Measurements from ENCODE around the gene RGS12. TPM values are rescaled to one million over a fixed set of nuclear protein-coding genes. Genes with fewer than 3 reads are reported as not detected.

RGS12 gene
- total RNA-seq, 1 experiment from 2014 or later: 48.5 TPM

DNA sequence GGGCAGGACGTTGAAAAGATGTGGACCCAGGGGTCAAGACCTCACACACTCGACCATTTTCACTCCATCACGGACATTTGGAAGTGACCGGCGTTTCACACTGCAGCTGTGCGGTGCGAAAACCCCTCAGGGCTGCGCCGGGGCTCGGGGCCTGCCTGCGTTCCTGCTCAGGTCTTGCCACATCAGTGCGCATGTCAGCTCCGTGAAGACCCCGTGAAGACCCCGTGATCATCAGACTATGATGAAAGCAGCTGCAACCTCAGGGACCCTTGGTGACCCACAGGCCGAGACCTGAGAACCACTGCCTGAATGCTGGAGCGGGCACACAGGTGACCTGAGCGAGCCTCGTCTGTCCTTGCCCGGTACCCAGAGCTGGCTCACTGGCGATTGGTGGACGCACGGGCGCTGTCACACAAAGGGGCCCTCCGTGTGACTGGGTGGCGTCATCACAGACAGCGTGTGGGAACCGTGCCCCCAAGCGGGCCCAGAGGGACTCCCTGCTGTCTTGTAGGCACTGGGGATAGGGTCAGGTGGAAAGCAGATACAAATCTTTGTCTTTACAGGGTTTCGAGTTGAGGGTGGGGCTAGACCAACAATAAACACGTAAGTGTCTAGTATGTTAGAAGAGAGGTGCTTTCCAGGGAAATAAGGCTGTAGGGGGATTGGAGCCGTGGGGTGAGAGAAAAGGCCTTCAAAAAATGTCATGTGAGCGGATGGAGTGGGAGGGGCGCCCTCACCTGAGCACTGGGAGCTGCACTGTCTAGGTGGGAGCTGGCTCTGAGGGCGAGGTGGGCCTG lies 31.2 kb upstream of the RGS12 start:
- H3K4me1 ChIP-seq (replicated peaks): peaks cover 9% of the 10 kb centered on the region
- H3K4me3 ChIP-seq: no peak overlapping the region
- H3K27ac ChIP-seq: no peak overlapping the region
- no peaks in the 10 kb centered on the region for H3K27me3 ChIP-seq (replicated peaks)
- DNase-seq (ENCODE audit: low read depth in 1 of 2, low spot score in 2 of 2): peak in 1 of 2 experiments; percentile 19
- H3K9me3 ChIP-seq (replicated peaks): no peaks in the 10 kb centered on the region
- no peaks in the 10 kb centered on the region for H3K36me3 ChIP-seq

DNA sequence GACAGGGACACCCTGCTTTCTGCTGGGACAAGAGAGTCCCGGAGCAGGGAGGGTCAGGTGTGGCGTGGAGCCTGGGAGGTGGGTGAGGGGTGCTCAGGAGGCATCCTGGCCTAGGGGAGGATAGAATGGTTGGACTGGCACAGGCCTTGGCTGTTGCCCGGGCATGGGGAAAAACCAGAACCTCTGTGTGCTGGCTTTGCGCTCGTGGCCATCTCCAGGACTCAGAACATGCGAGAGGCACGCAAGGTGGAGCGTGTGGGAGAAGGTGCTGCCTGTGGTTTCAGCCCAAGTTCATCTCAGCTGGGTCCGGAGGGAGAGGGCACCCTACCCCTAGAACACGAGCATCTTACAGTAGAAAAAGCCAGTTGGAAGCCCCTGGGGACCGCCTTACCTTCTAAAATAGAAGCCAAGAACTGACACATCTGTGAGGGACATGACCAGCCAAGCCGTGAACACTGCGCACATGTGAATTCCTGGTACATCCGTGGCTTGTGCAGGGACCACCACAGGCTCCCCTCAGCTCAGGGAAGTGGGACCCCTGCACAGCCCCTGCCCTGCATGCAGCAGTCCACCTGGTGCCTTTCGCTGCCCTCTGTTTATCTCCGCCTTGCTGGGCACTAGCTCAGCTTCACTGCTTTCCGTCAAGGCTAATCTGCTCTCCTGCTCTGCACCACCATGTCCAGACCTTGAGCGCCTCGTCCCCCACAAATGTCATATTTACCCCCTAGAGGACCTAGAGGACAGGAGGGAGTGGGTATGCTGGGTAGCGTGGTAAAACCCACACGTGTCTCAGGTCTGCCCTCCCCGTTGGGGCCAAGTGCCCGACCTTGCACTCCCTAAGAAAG lies 30.4 kb upstream of the RGS12 start:
- Histone ChIP-seq H3K27me3 (replicated peaks) (no peaks in the 10 kb centered on the region), H3K27ac (no peak overlapping the region), H3K4me3 (no peak overlapping the region), H3K36me3 (no peaks in the 10 kb centered on the region), H3K4me1 (replicated peaks) (peaks cover 9% of the 10 kb centered on the region), H3K9me3 (replicated peaks) (no peaks in the 10 kb centered on the region)
- peak in 1 of 2 experiments; percentile 12 for DNase-seq (ENCODE audit: low read depth in 1 of 2, low spot score in 2 of 2)

DNA sequence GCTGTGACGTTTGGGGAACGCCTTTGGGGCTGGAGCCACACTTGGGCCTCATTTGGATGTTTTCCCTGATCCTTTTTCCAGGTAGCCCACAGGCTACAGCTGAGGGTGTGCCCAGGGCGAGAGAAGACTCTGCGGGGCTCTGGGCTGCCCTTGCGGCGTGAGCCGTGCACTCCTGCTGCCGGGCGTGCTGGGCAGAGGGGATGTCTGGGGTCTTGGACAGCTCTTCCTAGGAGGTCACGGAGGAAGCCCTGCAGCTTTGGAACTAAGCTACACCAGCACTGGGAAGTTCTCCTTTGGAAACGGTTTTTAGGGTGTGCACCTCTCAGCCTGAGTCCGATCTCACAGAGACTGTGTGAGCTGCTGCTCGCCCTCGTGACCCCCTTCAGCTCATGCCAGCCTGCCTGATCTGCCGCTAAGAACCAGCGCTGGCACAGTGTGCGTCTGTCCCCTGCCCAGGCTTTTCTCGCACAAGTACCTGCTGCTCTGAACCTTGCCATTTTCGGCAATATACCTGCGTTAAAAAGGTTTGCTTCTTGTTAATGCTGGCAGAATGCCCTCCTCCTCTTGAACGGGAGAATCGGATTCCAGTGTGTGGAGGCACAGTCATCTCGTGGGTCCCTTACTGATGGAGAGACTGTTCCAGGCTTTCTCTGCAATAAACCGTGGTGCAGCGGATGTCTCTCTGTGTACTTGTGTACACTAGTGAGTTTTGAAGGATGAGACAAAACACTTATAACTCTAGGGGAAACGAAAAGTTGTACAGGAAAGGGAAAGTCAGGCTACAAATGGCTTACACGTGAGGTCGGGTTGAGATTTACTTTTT lies 29.6 kb upstream of the RGS12 start:
- Histone ChIP-seq H3K36me3 (no peaks in the 10 kb centered on the region), H3K27ac (no peak overlapping the region), H3K4me1 (replicated peaks) (peaks cover 3% of the 10 kb centered on the region), H3K9me3 (replicated peaks) (no peaks in the 10 kb centered on the region), H3K27me3 (replicated peaks) (no peaks in the 10 kb centered on the region), H3K4me3 (no peak overlapping the region)
- peak in 1 of 2 experiments; percentile 3 for DNase-seq (ENCODE audit: low read depth in 1 of 2, low spot score in 2 of 2)

DNA sequence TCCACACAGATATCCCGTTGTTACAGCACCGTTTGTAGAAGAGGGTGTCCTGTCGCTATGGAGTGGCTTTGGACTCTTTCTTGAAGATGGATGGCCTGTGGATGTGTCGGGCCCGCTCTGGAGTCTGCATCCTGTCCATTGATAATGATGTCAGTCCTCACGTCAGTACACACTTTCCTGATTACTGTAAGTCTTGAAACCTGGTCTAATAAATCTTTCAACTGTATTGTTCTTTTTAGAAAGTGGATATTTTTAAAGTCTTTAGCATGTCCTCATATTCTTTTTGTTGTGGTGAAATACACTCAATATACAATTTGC lies 29.0 kb upstream of the RGS12 start:
- Histone ChIP-seq H3K4me3 (no peak overlapping the region), H3K36me3 (no peaks in the 10 kb centered on the region), H3K4me1 (replicated peaks) (no peaks in the 10 kb centered on the region), H3K27ac (no peak overlapping the region), H3K27me3 (replicated peaks) (no peaks in the 10 kb centered on the region), H3K9me3 (replicated peaks) (no peaks in the 10 kb centered on the region)
- DNase-seq (ENCODE audit: low read depth in 1 of 2, low spot score in 2 of 2): peak in 1 of 2 experiments; percentile 1

DNA sequence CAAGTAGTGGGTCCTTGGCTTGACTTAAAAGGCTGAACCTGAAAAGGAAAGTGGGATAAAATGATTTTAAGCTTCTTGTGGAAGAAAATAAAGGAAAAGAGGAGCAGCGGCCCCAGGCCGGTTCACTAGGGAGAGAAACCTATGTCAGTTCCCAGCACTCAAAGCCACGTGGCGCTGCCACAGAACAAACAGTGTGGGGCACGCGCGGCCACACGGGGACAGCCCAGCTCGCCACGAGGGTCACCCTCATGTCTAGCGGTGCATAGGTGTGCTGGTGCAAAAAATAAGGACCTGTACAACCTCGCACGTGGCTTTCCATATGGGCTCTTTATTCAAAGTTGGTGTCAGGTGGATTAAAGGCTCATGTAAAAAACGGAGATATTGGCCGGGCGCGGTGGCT lies 26.7 kb upstream of the RGS12 start:
- Histone ChIP-seq H3K27ac (no peak overlapping the region), H3K4me3 (no peak overlapping the region), H3K27me3 (replicated peaks) (no peaks in the 10 kb centered on the region), H3K4me1 (replicated peaks) (no peaks in the 10 kb centered on the region), H3K9me3 (replicated peaks) (no peaks in the 10 kb centered on the region), H3K36me3 (no peaks in the 10 kb centered on the region)
- peak in 1 of 2 experiments; percentile 8 for DNase-seq (ENCODE audit: low read depth in 1 of 2, low spot score in 2 of 2)

DNA sequence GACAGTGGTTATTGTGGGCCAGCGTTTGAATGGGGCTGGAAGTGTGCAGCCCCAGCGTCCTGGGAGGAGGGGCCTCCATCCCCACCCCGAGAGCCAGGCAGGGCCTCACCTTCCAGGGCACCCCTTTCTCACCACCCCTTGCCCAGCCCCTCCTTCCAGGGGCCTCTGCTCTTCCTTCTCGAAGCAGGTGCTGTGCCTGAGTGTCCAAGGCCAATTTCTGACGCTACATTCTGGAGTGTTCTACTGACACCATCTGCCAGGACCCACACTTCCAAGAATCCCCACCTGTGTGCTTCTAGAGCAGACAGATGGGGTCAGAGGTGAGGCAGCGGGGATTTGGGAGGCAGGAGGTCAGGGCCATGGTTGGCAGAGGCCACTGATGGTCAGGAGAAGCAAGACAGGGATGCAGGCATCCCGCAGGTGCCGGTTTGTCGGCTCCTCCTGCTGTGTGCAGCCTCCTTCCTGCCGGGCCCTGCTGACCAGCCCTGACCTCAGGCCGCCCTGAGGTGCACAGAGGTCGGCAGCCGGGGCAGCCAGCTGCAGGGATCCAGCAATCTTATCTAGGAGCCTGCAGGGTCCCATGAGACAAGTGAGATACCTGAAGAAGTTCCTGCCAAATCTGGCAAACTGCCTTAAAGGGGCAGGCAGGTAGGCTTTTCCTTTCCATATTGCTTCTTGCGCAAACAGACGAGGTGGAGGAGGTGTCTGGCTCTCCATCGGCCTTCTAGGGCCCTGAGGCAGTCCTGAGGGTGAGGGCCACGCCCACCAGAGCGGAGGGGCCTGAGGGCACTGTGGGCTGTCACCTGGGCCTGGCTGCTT lies 25.0 kb upstream of the RGS12 start:
- H3K4me3 ChIP-seq: no peak overlapping the region
- no peaks in the 10 kb centered on the region for H3K9me3 ChIP-seq (replicated peaks)
- peak in 1 of 2 experiments; percentile 6 for DNase-seq (ENCODE audit: low read depth in 1 of 2, low spot score in 2 of 2)
- H3K36me3 ChIP-seq: no peaks in the 10 kb centered on the region
- H3K27me3 ChIP-seq (replicated peaks): no peaks in the 10 kb centered on the region
- no peaks in the 10 kb centered on the region for H3K4me1 ChIP-seq (replicated peaks)
- no peak overlapping the region for H3K27ac ChIP-seq

DNA sequence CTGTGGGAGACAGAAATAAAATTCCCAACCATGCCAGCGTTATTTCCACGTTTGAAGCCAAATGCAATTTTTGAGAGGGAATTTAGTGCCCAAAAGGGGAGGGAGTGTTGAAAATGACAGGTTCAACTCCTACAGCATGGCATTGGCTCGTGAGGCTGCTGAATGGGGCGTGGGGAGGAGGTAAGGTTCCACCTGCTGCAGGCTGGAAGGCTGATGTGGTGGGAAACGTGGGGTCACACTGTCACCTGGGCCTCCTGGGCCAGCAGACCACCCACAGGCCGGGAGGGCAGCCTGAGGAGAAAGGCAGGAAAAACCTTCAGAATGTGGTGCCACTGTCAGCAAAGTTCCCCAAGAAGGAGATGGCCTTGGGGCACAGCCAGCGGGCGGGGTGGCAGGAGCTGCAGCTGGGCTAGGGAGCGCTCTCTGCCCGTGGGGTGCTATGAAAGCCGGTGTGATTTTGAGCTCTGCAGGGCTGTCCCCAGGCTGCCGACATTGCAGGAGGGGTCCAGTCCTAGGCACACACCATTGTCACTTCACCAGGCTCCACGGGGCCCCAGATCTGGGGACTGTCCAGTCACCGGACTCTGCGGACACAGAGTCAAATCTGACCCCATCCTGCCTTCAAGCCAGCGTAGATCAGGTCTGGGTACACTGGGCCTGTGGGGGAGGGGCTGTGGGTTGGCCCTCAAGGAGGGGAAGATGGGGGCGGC lies 24.3 kb upstream of the RGS12 start:
- Histone ChIP-seq H3K27ac (no peak overlapping the region), H3K4me3 (no peak overlapping the region), H3K9me3 (replicated peaks) (no peaks in the 10 kb centered on the region), H3K4me1 (replicated peaks) (no peaks in the 10 kb centered on the region), H3K27me3 (replicated peaks) (no peaks in the 10 kb centered on the region), H3K36me3 (no peaks in the 10 kb centered on the region)
- DNase-seq (ENCODE audit: low read depth in 1 of 2, low spot score in 2 of 2): peak in 1 of 2 experiments; percentile 25

DNA sequence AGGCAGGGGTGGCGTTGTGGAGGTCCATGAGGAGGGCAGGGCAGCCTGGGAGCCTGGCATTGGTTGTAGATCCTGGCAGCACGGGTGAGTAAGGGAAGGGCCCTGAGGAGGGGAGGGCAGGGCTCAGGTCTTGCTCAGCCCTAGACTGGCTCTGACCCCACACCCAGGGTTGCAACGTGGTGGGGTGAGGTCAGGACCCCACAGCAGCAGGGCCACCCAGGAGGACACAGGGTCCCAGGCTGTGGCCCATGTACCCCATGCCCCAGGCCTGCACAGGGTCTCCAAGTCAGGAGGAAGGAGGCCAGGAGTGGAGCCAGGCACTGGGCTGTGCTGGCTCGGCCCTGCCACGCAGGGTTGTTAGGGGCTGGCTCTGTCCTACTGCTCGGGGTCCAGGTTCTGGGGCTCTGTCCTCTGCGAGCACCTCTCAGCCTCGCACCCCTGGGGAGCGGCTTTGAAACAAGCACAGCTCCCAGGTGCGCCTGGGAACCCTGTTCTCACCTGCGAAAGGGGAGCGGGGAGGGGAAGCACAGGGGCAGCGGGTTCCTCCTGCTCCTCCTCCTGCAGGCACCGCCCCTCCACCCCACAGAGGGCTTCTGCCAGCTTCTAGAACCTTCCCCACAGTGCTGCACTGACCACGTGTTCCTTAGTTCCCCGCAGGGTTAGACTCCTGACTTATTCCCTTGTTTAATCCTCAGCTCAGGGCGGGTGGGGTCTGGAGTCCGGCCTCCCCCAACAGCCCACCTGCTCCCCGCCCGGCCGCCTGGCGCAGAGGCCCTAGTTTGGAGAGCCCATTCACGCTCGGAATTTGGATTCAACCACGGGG lies 23.5 kb upstream of the RGS12 start:
- no peak overlapping the region for H3K4me3 ChIP-seq

DNA sequence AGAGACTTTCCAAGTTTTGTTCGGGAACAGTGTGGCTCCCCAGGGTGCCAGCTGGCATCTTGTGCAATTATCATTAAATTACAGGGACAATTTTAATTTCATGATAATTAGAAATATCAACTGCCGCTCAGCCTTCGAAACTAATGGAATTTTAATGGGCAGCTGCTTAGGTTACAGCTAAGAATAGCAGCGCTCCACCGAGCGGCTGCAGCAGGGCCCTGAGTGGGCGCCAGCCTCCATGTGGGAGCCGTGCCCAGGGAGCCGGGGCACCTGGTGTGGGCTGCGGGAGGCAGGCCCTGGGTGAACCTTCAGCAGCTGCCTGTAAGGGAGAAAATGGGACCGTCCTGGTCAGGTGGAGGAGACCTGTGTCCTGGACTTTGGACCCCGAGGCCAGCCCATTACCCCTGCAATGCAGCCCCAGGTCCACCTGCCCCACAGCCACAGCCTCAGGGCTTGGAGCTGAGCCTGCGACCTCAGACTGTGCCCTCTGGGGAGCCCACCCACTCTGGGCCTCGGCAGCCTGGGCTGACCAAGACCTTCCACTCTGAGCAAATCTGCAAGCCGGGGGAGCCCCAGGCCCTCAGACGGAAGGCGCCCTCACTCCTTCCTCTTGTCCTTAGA lies 22.7 kb upstream of the RGS12 start:
- Histone ChIP-seq H3K4me3 (no peak overlapping the region), H3K36me3 (no peaks in the 10 kb centered on the region), H3K9me3 (replicated peaks) (no peaks in the 10 kb centered on the region), H3K27me3 (replicated peaks) (no peaks in the 10 kb centered on the region), H3K4me1 (replicated peaks) (no peaks in the 10 kb centered on the region), H3K27ac (no peak overlapping the region)
- peak in 1 of 2 experiments; percentile 19 for DNase-seq (ENCODE audit: low read depth in 1 of 2, low spot score in 2 of 2)

More for the DNA sequence above, 23.5 kb upstream of the RGS12 start:
- DNase-seq (ENCODE audit: low read depth in 1 of 2, low spot score in 2 of 2): peak in 1 of 2 experiments; percentile 18
- Histone ChIP-seq H3K9me3 (replicated peaks) (no peaks in the 10 kb centered on the region), H3K4me1 (replicated peaks) (no peaks in the 10 kb centered on the region), H3K27ac (no peak overlapping the region), H3K27me3 (replicated peaks) (no peaks in the 10 kb centered on the region), H3K36me3 (no peaks in the 10 kb centered on the region)

DNA sequence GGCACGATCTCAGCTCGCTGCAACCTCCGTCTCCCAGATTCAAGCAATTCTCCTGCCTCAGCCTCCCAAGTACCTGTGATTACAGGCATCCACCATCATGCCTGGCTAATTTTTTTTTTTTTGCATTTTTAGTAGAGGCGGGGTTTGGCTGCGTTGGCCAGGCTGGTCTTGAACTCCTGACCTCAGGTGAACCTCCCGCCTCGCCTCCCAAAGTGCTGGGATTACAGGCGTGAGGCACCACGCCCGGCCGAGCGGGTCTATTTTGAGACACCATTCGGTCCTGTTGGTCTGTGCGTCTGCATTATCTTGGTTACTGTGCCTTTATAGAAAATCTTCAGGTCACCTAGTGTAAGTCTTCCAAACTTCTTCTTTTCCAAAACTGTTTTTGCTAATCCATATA lies 21.7 kb upstream of the RGS12 start:
- Histone ChIP-seq H3K27me3 (replicated peaks) (no peaks in the 10 kb centered on the region), H3K4me1 (replicated peaks) (no peaks in the 10 kb centered on the region), H3K27ac (no peak overlapping the region), H3K4me3 (no peak overlapping the region), H3K9me3 (replicated peaks) (no peaks in the 10 kb centered on the region), H3K36me3 (no peaks in the 10 kb centered on the region)
- DNase-seq (ENCODE audit: low read depth in 1 of 2, low spot score in 2 of 2): peak in 1 of 2 experiments; percentile 1

DNA sequence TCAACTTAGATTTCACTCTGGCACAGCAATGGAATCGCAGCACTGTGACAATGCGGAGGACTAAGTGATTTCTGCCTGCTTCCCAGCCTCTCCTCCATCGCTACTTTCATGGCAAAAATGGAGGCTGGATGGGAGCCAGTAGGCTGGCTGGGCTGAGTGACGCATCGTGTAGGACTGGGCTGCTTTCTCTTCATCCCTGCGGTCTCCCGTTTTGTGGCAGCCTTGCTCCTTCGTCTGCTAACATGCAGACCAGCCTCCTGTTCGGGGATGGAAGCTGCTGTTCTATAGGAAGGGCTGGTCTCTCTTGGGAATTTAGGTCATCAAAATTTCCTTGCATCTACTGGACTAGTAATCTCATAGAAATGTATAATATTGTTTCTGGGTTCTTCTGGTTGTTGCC lies 15.8 kb upstream of the RGS12 start:
- H3K4me3 ChIP-seq: no peak overlapping the region
- no peak for DNase-seq (ENCODE audit: low read depth in 1 of 2, low spot score in 2 of 2)
- no peaks in the 10 kb centered on the region for H3K27me3 ChIP-seq (replicated peaks)
- no peaks in the 10 kb centered on the region for H3K36me3 ChIP-seq
- H3K4me1 ChIP-seq (replicated peaks): no peaks in the 10 kb centered on the region
- no peak overlapping the region for H3K27ac ChIP-seq
- H3K9me3 ChIP-seq (replicated peaks): no peaks in the 10 kb centered on the region

DNA sequence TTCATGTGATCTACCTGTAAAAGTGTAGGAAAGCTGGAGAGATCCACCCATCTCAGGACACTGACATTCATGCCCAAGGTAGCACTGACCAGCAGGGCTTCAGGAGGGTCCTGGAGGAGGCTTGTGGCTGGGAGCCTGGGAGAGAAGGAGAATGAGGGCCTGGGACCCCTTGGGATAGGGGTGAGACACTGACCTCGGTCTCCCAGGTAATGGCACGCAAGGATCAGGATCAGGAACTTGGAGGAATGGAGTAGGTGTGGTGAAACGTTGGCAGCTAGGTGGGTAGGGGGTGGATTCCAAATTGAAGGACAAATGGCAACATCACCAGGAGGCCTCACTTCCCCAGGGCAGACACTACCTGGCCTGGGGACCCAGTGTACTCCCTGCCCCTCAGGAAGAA lies 12.4 kb upstream of the RGS12 start:
- no peak overlapping the region for H3K27ac ChIP-seq
- no peaks in the 10 kb centered on the region for H3K36me3 ChIP-seq
- H3K27me3 ChIP-seq (replicated peaks): no peaks in the 10 kb centered on the region
- H3K9me3 ChIP-seq (replicated peaks): no peaks in the 10 kb centered on the region
- no peak overlapping the region for H3K4me3 ChIP-seq
- no peak for DNase-seq (ENCODE audit: low read depth in 1 of 2, low spot score in 2 of 2)
- no peaks in the 10 kb centered on the region for H3K4me1 ChIP-seq (replicated peaks)
